Measurements from ENCODE around the gene LEFTY1. TPM values are rescaled to one million over a fixed set of nuclear protein-coding genes. Genes with fewer than 3 reads are reported as not detected.

LEFTY1 gene
- polyA plus RNA-seq, 3 donors: 0.13 TPM; not detected in 2

GRCh38 chr1:225906467-225906866 is 17.5 kb upstream of the LEFTY1 start:
- Histone ChIP-seq H3K79me2 (ENCODE audit: insufficient read depth, low read length) (no peaks in the 10 kb centered on the region), H3K9ac (ENCODE audit: insufficient read depth, low read length, poor library complexity, severe bottlenecking) (no peak overlapping the region), H3K4me2 (replicated peaks; ENCODE audit: extremely low read depth, low read length, poor library complexity, severe bottlenecking) (no peak overlapping the region), H3K4me3 (replicated peaks in 1 of 3; ENCODE audit: low read depth in 2 of 3, low read length in 3 of 3) (no peak overlapping the region), H3K9me3 (replicated peaks in 1 of 2; ENCODE audit: control insufficient read depth in 1 of 2, insufficient read depth in 1 of 2, low read length in 2 of 2) (no peaks in the 10 kb centered on the region), H3K27me3 (ENCODE audit: control insufficient read depth in 2 of 2, insufficient read depth in 2 of 2, low read length in 2 of 2) (no peaks in the 10 kb centered on the region), H3K36me3 (replicated peaks in 1 of 2; ENCODE audit: control insufficient read depth in 1 of 2, insufficient read depth in 2 of 2, low read length in 2 of 2) (no peaks in the 10 kb centered on the region), H4K20me1 (ENCODE audit: insufficient read depth, low read length) (no peaks in the 10 kb centered on the region), H3K4me1 (ENCODE audit: control insufficient read depth in 1 of 2, insufficient read depth in 2 of 2, low read length in 2 of 2) (peaks cover 0 to 5% of the 10 kb centered on the region in 2 donors), H3K27ac (ENCODE audit: low read depth in 1 of 2, low read length in 2 of 2) (no peak overlapping the region), H2AFZ (ENCODE audit: insufficient read depth, low read depth, low read length, poor library complexity, severe bottlenecking) (no peak overlapping the region)
- DNase-seq: no peak
- no peaks in the 10 kb centered on the region for H3K9me3 Mint-ChIP-seq
- H3K27ac Mint-ChIP-seq: no peak overlapping the region
- WGBS (ENCODE audit: insufficient coverage): 99% methylated on average over 6 of the region's 6 CpGs
- no peak overlapping the region for H3K4me3 Mint-ChIP-seq
- no peaks in the 10 kb centered on the region for H3K36me3 Mint-ChIP-seq
- TF ChIP-seq CTCF (IDR thresholded peaks at IDR 0.05): no peak
- intact Hi-C loops (cut with micrococcal nuclease): no loop called here
- no peaks in the 10 kb centered on the region for H3K27me3 Mint-ChIP-seq (ENCODE audit: low read depth in 3 of 3)
- H3K4me1 Mint-ChIP-seq: no peaks in the 10 kb centered on the region

- 97% methylated on average over 4 of the region's 4 CpGs for WGBS (ENCODE audit: insufficient coverage)
- TF ChIP-seq CTCF (IDR thresholded peaks at IDR 0.05): no peak
- no peak for DNase-seq
- Histone ChIP-seq H3K9me3 (replicated peaks in 1 of 2; ENCODE audit: control insufficient read depth in 1 of 2, insufficient read depth in 1 of 2, low read length in 2 of 2) (no peaks in the 10 kb centered on the region), H3K4me2 (replicated peaks; ENCODE audit: extremely low read depth, low read length, poor library complexity, severe bottlenecking) (no peak overlapping the region), H3K4me1 (ENCODE audit: control insufficient read depth in 1 of 2, insufficient read depth in 2 of 2, low read length in 2 of 2) (no peaks in the 10 kb centered on the region), H4K20me1 (ENCODE audit: insufficient read depth, low read length) (no peaks in the 10 kb centered on the region), H3K27me3 (ENCODE audit: control insufficient read depth in 2 of 2, insufficient read depth in 2 of 2, low read length in 2 of 2) (no peaks in the 10 kb centered on the region), H3K27ac (ENCODE audit: low read depth in 1 of 2, low read length in 2 of 2) (no peak overlapping the region), H3K4me3 (replicated peaks in 1 of 3; ENCODE audit: low read depth in 2 of 3, low read length in 3 of 3) (no peak overlapping the region), H3K36me3 (replicated peaks in 1 of 2; ENCODE audit: control insufficient read depth in 1 of 2, insufficient read depth in 2 of 2, low read length in 2 of 2) (no peaks in the 10 kb centered on the region), H3K9ac (ENCODE audit: insufficient read depth, low read length, poor library complexity, severe bottlenecking) (no peak overlapping the region), H3K79me2 (ENCODE audit: insufficient read depth, low read length) (no peaks in the 10 kb centered on the region), H2AFZ (ENCODE audit: insufficient read depth, low read depth, low read length, poor library complexity, severe bottlenecking) (no peak overlapping the region)
- Mint-ChIP-seq H3K4me1 (no peaks in the 10 kb centered on the region), H3K36me3 (no peaks in the 10 kb centered on the region), H3K9me3 (no peaks in the 10 kb centered on the region), H3K4me3 (no peak overlapping the region), H3K27ac (no peak overlapping the region), H3K27me3 (ENCODE audit: low read depth in 3 of 3) (peaks cover 0 to 2% (median 0%) of the 10 kb centered on the region in 3 donors)
- intact Hi-C loops (cut with micrococcal nuclease): no loop called here
Observed at GRCh38 chr1:225903623-225904022, 14.7 kb upstream of the LEFTY1 start.

Measured in CD14-positive monocyte (primary cell).